ENCODE results near the gene STK38L. TPM values are rescaled to one million over a fixed set of nuclear protein-coding genes. Genes with fewer than 3 reads are reported as not detected.

The STK38L gene
- total RNA-seq, 1 donor from 2014 or later = 22.2 TPM

DNA sequence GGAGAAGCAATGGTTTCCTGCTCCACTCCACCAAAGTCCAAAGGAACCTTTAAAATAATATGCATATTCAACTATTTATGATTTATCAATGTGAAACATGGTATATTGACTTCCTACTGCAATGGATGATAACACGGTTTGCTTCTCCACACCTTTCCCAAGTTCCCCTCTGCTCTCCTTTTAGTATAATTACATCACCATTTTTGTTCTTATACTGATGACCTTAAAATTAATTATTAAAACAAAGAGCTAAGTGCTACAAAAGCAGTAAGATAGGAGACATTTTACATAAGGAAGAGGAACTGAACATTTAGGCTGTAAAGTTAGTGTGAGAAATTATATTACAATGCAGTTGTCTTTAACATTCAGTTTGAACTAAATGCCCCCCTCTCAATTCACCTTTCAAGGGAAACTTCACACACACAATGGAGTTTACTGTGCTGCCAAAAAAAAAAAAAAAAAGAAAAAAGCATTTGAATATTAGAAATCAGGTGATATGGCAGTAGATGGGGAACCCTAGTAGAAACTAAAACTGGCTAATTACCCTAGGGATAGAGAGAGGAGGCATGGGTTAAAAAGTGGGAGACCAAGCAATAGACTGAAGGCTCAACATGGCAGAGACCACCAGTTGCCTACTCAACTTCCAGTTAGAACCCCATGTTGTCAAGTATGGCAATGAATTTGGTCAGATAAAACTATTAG is 37.1 kb upstream of the STK38L start:
- Histone ChIP-seq H3K36me3 (no peaks in the 10 kb centered on the region), H3K27ac (no peak overlapping the region), H3K4me1 (no peaks in the 10 kb centered on the region), H3K4me3 (no peak overlapping the region), H3K9me3 (peaks cover 8% of the 10 kb centered on the region), H3K27me3 (ENCODE audit: low read depth) (no peaks in the 10 kb centered on the region)
- TF ChIP-seq, protein P1, sequence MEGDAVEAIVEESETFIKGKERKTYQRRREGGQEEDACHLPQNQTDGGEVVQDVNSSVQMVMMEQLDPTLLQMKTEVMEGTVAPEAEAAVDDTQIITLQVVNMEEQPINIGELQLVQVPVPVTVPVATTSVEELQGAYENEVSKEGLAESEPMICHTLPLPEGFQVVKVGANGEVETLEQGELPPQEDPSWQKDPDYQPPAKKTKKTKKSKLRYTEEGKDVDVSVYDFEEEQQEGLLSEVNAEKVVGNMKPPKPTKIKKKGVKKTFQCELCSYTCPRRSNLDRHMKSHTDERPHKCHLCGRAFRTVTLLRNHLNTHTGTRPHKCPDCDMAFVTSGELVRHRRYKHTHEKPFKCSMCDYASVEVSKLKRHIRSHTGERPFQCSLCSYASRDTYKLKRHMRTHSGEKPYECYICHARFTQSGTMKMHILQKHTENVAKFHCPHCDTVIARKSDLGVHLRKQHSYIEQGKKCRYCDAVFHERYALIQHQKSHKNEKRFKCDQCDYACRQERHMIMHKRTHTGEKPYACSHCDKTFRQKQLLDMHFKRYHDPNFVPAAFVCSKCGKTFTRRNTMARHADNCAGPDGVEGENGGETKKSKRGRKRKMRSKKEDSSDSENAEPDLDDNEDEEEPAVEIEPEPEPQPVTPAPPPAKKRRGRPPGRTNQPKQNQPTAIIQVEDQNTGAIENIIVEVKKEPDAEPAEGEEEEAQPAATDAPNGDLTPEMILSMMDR (IDR thresholded peaks at IDR 0.05) = no peak
- intact Hi-C loops (cut with DNase I) = no loop called here
- DNase-seq (no peak), ATAC-seq (no peak)

DNA sequence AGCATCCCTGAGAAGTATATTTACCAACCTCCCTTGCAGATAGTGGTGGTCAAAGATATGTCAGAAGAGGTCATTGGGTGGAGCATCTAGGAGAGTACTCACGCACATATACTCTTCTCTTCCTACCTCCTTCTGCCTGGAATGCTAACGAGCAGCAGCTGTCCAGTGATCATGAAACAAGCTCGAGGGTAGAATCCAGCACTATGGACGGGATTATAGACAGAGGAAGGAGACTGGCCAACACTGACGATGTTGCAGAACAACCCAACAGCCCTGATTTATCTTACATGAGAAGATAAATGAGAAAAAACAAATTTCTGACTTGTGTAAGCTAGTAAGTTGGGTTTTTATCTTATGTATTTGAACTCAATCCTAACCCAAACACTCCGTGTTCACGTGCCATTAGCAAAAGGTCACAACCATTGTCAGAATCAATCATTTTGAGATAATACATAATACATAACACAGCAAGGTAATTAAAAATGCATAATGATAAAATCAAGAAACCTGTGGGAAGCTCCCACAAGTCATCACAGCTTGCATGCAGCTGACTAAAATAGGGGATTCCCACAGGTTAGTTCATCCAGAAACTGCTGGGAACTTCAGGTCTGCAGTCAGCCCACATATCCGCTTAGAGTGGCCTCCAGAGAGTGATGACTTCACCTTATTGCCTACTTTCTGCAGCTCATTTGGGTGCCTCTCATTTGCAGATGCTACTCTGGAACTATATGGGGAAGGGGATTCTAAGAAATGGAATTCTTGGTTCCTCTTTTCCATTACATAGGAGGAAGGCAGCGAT is 36.3 kb upstream of the STK38L start:
- Histone ChIP-seq H3K4me3 (no peak overlapping the region), H3K27me3 (ENCODE audit: low read depth) (no peaks in the 10 kb centered on the region), H3K36me3 (no peaks in the 10 kb centered on the region), H3K4me1 (no peaks in the 10 kb centered on the region), H3K9me3 (peaks cover 8% of the 10 kb centered on the region), H3K27ac (no peak overlapping the region)
- TF ChIP-seq, protein P1 (IDR thresholded peaks at IDR 0.05) = no peak
- intact Hi-C loops (cut with DNase I) = no loop called here
- no peak for DNase-seq
- no peak for ATAC-seq

DNA sequence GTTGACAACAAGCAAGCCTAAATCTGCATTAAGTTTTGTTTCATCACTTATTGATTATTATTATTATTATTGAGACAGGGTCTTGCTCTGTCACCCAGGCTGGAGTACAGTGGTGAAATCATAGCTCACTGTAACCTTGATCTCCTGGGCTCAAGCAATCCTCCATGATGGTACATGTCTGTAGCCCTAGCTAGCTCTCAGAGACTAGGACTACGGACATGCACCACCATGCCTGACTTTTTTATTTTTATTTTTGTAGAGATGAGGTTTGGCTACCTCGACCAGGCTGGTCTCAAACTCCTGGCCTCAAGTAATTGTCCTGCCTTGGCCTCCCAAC is 35.7 kb upstream of the STK38L start:
- Histone ChIP-seq H3K4me1 (no peaks in the 10 kb centered on the region), H3K4me3 (no peak overlapping the region), H3K27me3 (ENCODE audit: low read depth) (no peaks in the 10 kb centered on the region), H3K9me3 (peaks cover 8% of the 10 kb centered on the region), H3K36me3 (no peaks in the 10 kb centered on the region), H3K27ac (no peak overlapping the region)
- DNase-seq (no peak), ATAC-seq (no peak)
- TF ChIP-seq, protein P1 (IDR thresholded peaks at IDR 0.05) = no peak
- intact Hi-C loops (cut with DNase I) = no loop called here

DNA sequence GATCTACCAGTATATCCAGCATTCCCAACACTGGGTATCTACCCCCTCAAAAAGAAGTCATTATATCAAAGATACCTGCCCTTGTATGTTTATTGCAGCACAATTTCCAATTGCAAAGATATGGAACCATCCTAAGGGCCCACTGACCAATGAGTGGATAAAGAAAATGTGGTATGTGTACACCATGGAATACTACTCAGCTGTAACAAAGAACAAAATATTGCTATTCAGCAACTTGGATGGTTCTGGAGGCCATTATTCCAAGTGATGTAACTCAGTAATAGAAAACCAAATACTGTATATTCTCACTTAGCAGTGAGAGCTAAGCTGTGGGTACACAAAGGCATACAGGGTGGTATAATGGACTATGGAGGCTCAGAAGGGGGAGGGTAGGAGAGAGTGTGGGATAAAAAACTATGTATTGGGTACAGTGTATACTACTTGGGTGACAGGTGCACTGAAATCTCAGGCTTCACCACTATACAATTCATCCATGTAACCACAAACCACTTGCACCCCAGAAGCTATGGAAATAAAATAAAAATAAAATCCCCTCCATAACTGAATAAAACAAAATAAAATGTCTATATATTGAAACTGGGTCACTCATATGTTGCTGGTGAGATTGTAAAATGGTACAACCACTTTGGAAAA is 34.7 kb upstream of the STK38L start:
- Histone ChIP-seq H3K4me1 (no peaks in the 10 kb centered on the region), H3K27me3 (ENCODE audit: low read depth) (no peaks in the 10 kb centered on the region), H3K27ac (no peak overlapping the region), H3K9me3 (peaks cover 8% of the 10 kb centered on the region), H3K36me3 (no peaks in the 10 kb centered on the region), H3K4me3 (no peak overlapping the region)
- TF ChIP-seq, protein P1 (IDR thresholded peaks at IDR 0.05) = no peak
- ATAC-seq = no peak
- no peak for DNase-seq
- intact Hi-C loops (cut with DNase I) = no loop called here

DNA sequence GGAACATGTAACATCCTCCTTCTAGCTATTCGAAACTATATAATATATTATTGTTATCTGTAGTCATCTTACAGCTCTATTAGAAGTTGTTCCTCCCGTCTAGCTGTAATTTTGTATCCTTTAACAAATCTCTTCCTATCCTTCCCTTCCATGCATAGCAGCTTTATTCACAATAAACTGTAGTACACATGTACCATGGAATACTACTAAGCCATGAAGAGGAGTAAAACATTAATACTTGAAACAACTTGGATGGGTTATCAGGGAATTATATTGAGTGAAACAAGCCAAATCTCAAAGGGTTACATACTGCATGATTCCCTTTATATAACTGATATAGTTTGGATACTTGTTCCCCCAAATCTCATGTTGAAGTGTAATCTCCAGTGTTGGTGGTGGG is 33.9 kb upstream of the STK38L start:
- Histone ChIP-seq H3K4me3 (no peak overlapping the region), H3K4me1 (no peaks in the 10 kb centered on the region), H3K27me3 (ENCODE audit: low read depth) (no peaks in the 10 kb centered on the region), H3K9me3 (peaks cover 8% of the 10 kb centered on the region), H3K27ac (no peak overlapping the region), H3K36me3 (no peaks in the 10 kb centered on the region)
- TF ChIP-seq, protein P1 (IDR thresholded peaks at IDR 0.05) = no peak
- DNase-seq (no peak), ATAC-seq (no peak)
- intact Hi-C loops (cut with DNase I) = no loop called here
